ENCODE data around the gene PITPNM2.

GRCh38 chr12:123134271-123134671 is 16.6 kb downstream of the PITPNM2 start:
- TF ChIP-seq EP300 (IDR thresholded peaks at IDR 0.05) (no peak), POLR2A (IDR thresholded peaks at IDR 0.05) (no peak), CTCF (IDR thresholded peaks at IDR 0.05) (no peak)
